Stimulated activated naive CD8-positive, alpha-beta T cell treated with anti-CD3 and anti-CD28 coated beads, Interleukin-15, Interleukin-2, amounts not matched to agents 100 ng/mL and 50 ng/mL, for 24 hours (primary cell): ENCODE results near the gene FAM161A.

Source experiments
- H3K27ac Mint-ChIP-seq: one replicate; pipeline ENCODE4 v1.8.0; 2021; ENCODE audit warnings: mild to moderate bottlenecking, mixed read lengths
- H3K27me3 Mint-ChIP-seq: one replicate; pipeline ENCODE4 v1.8.0; 2021; ENCODE audit warnings: mixed read lengths
- H3K36me3 Mint-ChIP-seq: one replicate; pipeline ENCODE4 v1.8.0; 2021; ENCODE audit warnings: low read depth, mixed read lengths
- H3K4me1 Mint-ChIP-seq: one replicate; pipeline ENCODE4 v1.8.0; 2021; ENCODE audit warnings: low read depth, mixed read lengths
- H3K4me3 Mint-ChIP-seq: one replicate; pipeline ENCODE4 v1.8.0; 2021; ENCODE audit warnings: mild to moderate bottlenecking, mixed read lengths
- H3K9me3 Mint-ChIP-seq: one replicate; pipeline ENCODE4 v1.8.0; 2021; ENCODE audit warnings: mixed read lengths

The FAM161A gene

GRCh38 chr2:61775956-61776570, 77.8 kb downstream of the FAM161A start:
- H3K4me3 Mint-ChIP-seq = no peak overlapping the region

More at GRCh38 chr2:61775956-61776570, 77.8 kb downstream of the FAM161A start:
- no peaks in the 10 kb centered on the region for H3K4me1 Mint-ChIP-seq
- peaks cover 6% of the 10 kb centered on the region for H3K9me3 Mint-ChIP-seq
- peaks cover 18% of the 10 kb centered on the region for H3K27me3 Mint-ChIP-seq
- no peaks in the 10 kb centered on the region for H3K36me3 Mint-ChIP-seq
- H3K27ac Mint-ChIP-seq = no peak overlapping the region
